MCF 10A (cell line): ENCODE measurements around the gene TEPSIN. TPM values are rescaled to one million over a fixed set of nuclear protein-coding genes. Genes with fewer than 3 reads are reported as not detected.

ENCODE experiments used
- BruUV-seq: library from RNA; stranded (reverse); fragments of 400-500 nt; replicated peaks from 2 replicates; lab custom pipeline; 2021; lab: Mats Ljungman, UMichigan
- CTCF ChIA-PET: fragments of 300-600 bp; sonication (Branson Sonifier 250); formaldehyde crosslinking; extraction: SDS; loops from one replicate; lab custom pipeline; 2021; ENCODE audit warnings: antibody characterized with exemption, inconsistent platforms; lab: Yijun Ruan, JAX
- POLR2A ChIA-PET: fragments of 300-600, 350-650 bp; sonication (Branson Sonifier 250); formaldehyde crosslinking; extraction: SDS; loops from one replicate; lab custom pipeline; 2020; ENCODE audit warnings: antibody characterized with exemption, inconsistent platforms; lab: Yijun Ruan, JAX
- DNase-seq: peaks from one replicate; pipeline ENCODE4 v3.0.0-alpha.2; 2018; ENCODE audit not compliant: unreplicated experiment
- H3K27ac Mint-ChIP-seq: one replicate; pipeline ENCODE4 v1.8.0; 2022; ENCODE audit warnings: mild to moderate bottlenecking, low read depth, mixed read lengths; ENCODE audit not compliant: unreplicated experiment
- H3K27me3 Mint-ChIP-seq: one replicate; pipeline ENCODE4 v1.8.0; 2022; ENCODE audit warnings: mixed read lengths; ENCODE audit not compliant: insufficient read depth, unreplicated experiment
- H3K36me3 Mint-ChIP-seq: one replicate; pipeline ENCODE4 v1.8.0; 2022; ENCODE audit warnings: mild to moderate bottlenecking, moderate library complexity, mixed read lengths; ENCODE audit not compliant: insufficient read depth, unreplicated experiment
- H3K4me1 Mint-ChIP-seq: one replicate; pipeline ENCODE4 v1.8.0; 2022; ENCODE audit warnings: mixed read lengths; ENCODE audit not compliant: insufficient read depth, unreplicated experiment
- H3K4me3 Mint-ChIP-seq: one replicate; pipeline ENCODE4 v1.8.0; 2022; ENCODE audit warnings: mild to moderate bottlenecking, moderate library complexity, mixed read lengths; ENCODE audit not compliant: unreplicated experiment
- H3K9me3 Mint-ChIP-seq: one replicate; pipeline ENCODE4 v1.8.0; 2022; ENCODE audit warnings: mixed read lengths; ENCODE audit not compliant: unreplicated experiment
- intact Hi-C: fragments of 100-400 bp; cut with micrococcal nuclease; formaldehyde crosslinking; loops from 2 replicates; pipeline ENCODE4 v1.14.1; 2022
- total RNA-seq: library from RNA; stranded (reverse); gene quantifications from 2 replicates; pipeline ENCODE4 v1.2.3, GENCODE V29; 2022
- TF ChIP-seq, protein P1 (sequence below): fragments of 200-600 bp; IDR thresholded peaks from one replicate; pipeline ENCODE4 v1.8.0; 2022; ENCODE audit warnings: antibody characterized with exemption, mild to moderate bottlenecking; ENCODE audit not compliant: unreplicated experiment

Gene TEPSIN
- total RNA-seq, 1 experiment from 2014 or later, result 27.4 TPM

DNA sequence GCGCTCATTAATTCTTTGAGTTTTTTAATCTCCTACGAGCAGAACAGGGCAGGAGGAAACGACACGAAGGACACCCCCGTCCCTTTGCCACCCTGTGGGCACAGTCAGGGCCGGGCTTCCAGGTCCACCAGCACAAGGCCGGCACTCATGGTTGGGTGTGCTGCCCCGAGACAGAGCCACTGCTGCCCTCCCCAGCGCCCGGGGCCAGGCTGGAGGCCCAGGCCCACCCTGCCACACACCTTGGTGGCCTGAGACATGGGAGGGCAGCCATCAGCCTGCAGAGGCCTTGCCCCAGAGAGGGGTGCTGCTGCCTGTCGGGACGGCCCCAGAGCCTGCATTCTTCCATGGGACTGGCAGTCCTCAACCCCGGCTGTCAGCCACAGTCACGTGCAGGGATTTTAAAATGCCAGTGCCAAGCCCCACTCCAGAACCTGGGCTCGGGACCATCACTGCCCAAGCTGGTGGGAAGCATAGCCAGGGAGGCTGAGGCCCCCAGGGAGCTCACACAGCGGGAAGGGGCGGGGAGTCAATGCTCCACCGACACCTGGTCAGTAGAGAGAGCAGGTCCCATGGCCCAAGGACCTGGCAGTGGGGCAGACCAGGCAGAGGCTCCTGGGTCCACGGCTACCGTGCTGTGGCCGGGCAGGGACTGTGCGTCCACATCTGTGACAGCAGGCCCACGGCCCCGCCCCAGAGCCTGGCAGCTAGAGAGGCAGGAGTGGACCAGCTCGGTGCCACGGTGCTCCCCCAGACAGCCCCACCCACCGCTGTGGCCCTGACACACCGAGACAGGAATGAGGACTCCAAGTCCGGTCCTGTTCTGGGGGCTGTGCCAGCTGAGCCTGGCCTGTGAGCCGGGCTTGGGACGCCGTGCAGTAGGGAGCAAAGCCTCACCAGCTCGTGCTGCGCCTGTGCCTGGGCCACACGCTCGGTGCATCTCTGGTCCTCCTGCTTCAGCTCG lies 43.6 kb downstream of the TEPSIN start:
- no peak for DNase-seq
- ChIA-PET POLR2A (no interaction called here), CTCF (no interaction called here)
- Mint-ChIP-seq H3K9me3 (no peaks in the 10 kb centered on the region), H3K27me3 (no peaks in the 10 kb centered on the region), H3K27ac (no peak overlapping the region), H3K4me3 (no peak overlapping the region), H3K36me3 (peaks cover 12% of the 10 kb centered on the region), H3K4me1 (no peaks in the 10 kb centered on the region)
- intact Hi-C loops, result no loop called here
- no TSS peak for BruUV-seq
- TF ChIP-seq, protein P1, sequence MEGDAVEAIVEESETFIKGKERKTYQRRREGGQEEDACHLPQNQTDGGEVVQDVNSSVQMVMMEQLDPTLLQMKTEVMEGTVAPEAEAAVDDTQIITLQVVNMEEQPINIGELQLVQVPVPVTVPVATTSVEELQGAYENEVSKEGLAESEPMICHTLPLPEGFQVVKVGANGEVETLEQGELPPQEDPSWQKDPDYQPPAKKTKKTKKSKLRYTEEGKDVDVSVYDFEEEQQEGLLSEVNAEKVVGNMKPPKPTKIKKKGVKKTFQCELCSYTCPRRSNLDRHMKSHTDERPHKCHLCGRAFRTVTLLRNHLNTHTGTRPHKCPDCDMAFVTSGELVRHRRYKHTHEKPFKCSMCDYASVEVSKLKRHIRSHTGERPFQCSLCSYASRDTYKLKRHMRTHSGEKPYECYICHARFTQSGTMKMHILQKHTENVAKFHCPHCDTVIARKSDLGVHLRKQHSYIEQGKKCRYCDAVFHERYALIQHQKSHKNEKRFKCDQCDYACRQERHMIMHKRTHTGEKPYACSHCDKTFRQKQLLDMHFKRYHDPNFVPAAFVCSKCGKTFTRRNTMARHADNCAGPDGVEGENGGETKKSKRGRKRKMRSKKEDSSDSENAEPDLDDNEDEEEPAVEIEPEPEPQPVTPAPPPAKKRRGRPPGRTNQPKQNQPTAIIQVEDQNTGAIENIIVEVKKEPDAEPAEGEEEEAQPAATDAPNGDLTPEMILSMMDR, result no peak

GRCh38 chr17:81194225-81194760 lies 44.6 kb downstream of the TEPSIN start:
- no peak overlapping the region for H3K27ac Mint-ChIP-seq
- H3K4me3 Mint-ChIP-seq, result no peak overlapping the region
- no TSS peak for BruUV-seq
- H3K9me3 Mint-ChIP-seq, result no peaks in the 10 kb centered on the region
- H3K4me1 Mint-ChIP-seq, result no peaks in the 10 kb centered on the region
- peaks cover 12% of the 10 kb centered on the region for H3K36me3 Mint-ChIP-seq
- ChIA-PET POLR2A (no interaction called here), CTCF (interaction anchor here (1.1 kb wide), 1 partner anchor 51 kb away, joined by 4 read pairs; no protein-coding TSS in a partner anchor)
- intact Hi-C loops, result no loop called here
- no peaks in the 10 kb centered on the region for H3K27me3 Mint-ChIP-seq
- TF ChIP-seq, protein P1, result no peak
- no peak for DNase-seq

- intact Hi-C loops, result no loop called here
- TF ChIP-seq, protein P1, result no peak
- ChIA-PET POLR2A (interaction anchor here (0.7 kb wide), 1 partner anchor 776 kb away, joined by 3 read pairs; no protein-coding TSS in a partner anchor), CTCF (interaction anchor here (1.1 kb wide), 1 partner anchor 51 kb away, joined by 4 read pairs; no protein-coding TSS in a partner anchor)
- Mint-ChIP-seq H3K27me3 (no peaks in the 10 kb centered on the region), H3K9me3 (no peaks in the 10 kb centered on the region), H3K4me1 (no peaks in the 10 kb centered on the region), H3K4me3 (no peak overlapping the region), H3K36me3 (peaks cover 8% of the 10 kb centered on the region), H3K27ac (no peak overlapping the region)
- no peak for DNase-seq
- BruUV-seq, result no TSS peak
Measured at GRCh38 chr17:81193470-81194224, 45.2 kb downstream of the TEPSIN start.
